GM12878 (cell line): ENCODE measurements around the gene DPYSL4. TPM values are rescaled to one million over a fixed set of nuclear protein-coding genes. Genes with fewer than 3 reads are reported as not detected.

Experiments used
- ATAC-seq: fragments of 200-7000 bp; cut with Tn5 transposase; 3 replicates; pipeline ENCODE4 v1.9.1; 2020; ENCODE audit warnings: mild to moderate bottlenecking, moderate library complexity
- BruUV-seq: library from RNA; stranded (reverse); fragments of 400-500 nt; replicated peaks from 2 replicates; lab custom pipeline; 2021; lab: Mats Ljungman, UMichigan
- CTCF ChIA-PET: fragments of 300-600 bp; sonication (Branson Sonifier 250); formaldehyde crosslinking; extraction: SDS; loops from one replicate; lab custom pipeline; 2021; ENCODE audit warnings: inconsistent platforms; lab: Yijun Ruan, JAX
- POLR2A ChIA-PET: fragments of 350-600 bp; formaldehyde crosslinking; extraction: SDS; loops from one replicate; lab custom pipeline; 2021; ENCODE audit warnings: inconsistent platforms; lab: Charles Lee
- RAD21 ChIA-PET: fragments of 300-600 bp; sonication (Branson Sonifier 250); formaldehyde crosslinking; loops from one replicate; lab custom pipeline; 2023; ENCODE audit warnings: antibody characterized with exemption; ENCODE audit not compliant: unreplicated experiment; lab: Charles Lee
- SMC1A ChIA-PET: fragments of 300-600 bp; sonication (Branson Sonifier 250); formaldehyde crosslinking; loops from one replicate; lab custom pipeline; 2023; ENCODE audit not compliant: unreplicated experiment, uncharacterized antibody; lab: Charles Lee
- DNase-seq: peaks from one replicate; pipeline ENCODE4 v3.0.0-alpha.2; 2011; ENCODE audit warnings: low read depth, low spot score
- FAIRE-seq: peaks from 3 replicates; lab custom pipeline; 2011; peaks lifted over from hg19 to GRCh38; lab: Jason Lieb, UNC
- H2AFZ ChIP-seq: 2 replicates; pipeline ENCODE4 v1.6.0; 2011; ENCODE audit warnings: low read depth, low read length, control low read depth; ENCODE audit not compliant: control insufficient read depth
- H3K27ac ChIP-seq: 2 replicates; pipeline ENCODE4 v1.5.1; 2011; ENCODE audit warnings: control low read depth; ENCODE audit not compliant: control insufficient read depth, insufficient read depth
- H3K27me3 ChIP-seq, 2 experiments: replicated peaks in 1 of 2; 2 replicates each; pipeline versions ENCODE4 v1.6.0 to v1.6.1; 2011; ENCODE audit warnings: low read length in 1 of 2; ENCODE audit not compliant: control insufficient read depth in 2 of 2, insufficient read depth in 2 of 2
- H3K36me3 ChIP-seq, 2 experiments: 2 replicates each; pipeline ENCODE4 v1.5.1; 2011; ENCODE audit warnings: low read length in 1 of 2; ENCODE audit not compliant: control insufficient read depth in 2 of 2, insufficient read depth in 2 of 2
- H3K4me1 ChIP-seq: 2 replicates; pipeline ENCODE4 v1.6.1; 2011; ENCODE audit warnings: mild to moderate bottlenecking, low read length, moderate library complexity, mixed read lengths; ENCODE audit not compliant: control insufficient read depth, insufficient read depth
- H3K4me2 ChIP-seq: 2 replicates; pipeline ENCODE4 v1.6.0; 2011; ENCODE audit warnings: control low read depth; ENCODE audit not compliant: control insufficient read depth, insufficient read depth
- H3K4me3 ChIP-seq: fragments of 200-600 bp; sonication (generic); 2 replicates; pipeline ENCODE4 v1.5.1; 2016
- H3K79me2 ChIP-seq: 2 replicates; pipeline ENCODE4 v1.6.0; 2011; ENCODE audit warnings: low read length; ENCODE audit not compliant: control insufficient read depth, insufficient read depth
- H3K9ac ChIP-seq: 2 replicates; pipeline ENCODE4 v1.8.0; 2011; ENCODE audit warnings: low read length, control low read depth, mixed read lengths; ENCODE audit not compliant: control insufficient read depth, insufficient read depth
- H3K9me3 ChIP-seq: replicated peaks from 3 replicates; pipeline ENCODE4 v1.5.1; 2011; ENCODE audit warnings: mild to moderate bottlenecking, low read length; ENCODE audit not compliant: control insufficient read depth, insufficient read depth
- H4K20me1 ChIP-seq: 2 replicates; pipeline ENCODE4 v1.6.0; 2011; ENCODE audit not compliant: control insufficient read depth, insufficient read depth
- ATF7 ChIP-seq: fragments of 450-650 bp; IDR thresholded peaks from 2 replicates; pipeline ENCODE4 v1.6.1; 2016; ENCODE audit warnings: low read depth, mild to moderate bottlenecking
- HDAC6 ChIP-seq: fragments of 200-600 bp; sonication (generic); IDR thresholded peaks from one replicate; pipeline ENCODE4 v1.8.0; 2017; ENCODE audit warnings: antibody characterized with exemption; ENCODE audit not compliant: unreplicated experiment
- NFYB ChIP-seq: IDR thresholded peaks from 2 replicates; pipeline ENCODE4 v1.6.1; 2011; ENCODE audit warnings: low read depth, mild to moderate bottlenecking, low read length, improper control_type of control experiment, moderate library complexity; ENCODE audit not compliant: insufficient read depth
- RCOR1 ChIP-seq: conservative IDR thresholded peaks from 2 replicates; pipeline ENCODE4 v1.6.1; 2012; ENCODE audit warnings: low read depth, low read length, improper control_type of control experiment
- SRF ChIP-seq, 2 experiments: IDR thresholded peaks; 2 replicates each; pipeline ENCODE4 v1.6.1; 2011; ENCODE audit warnings: low read depth in 2 of 2, low read length in 2 of 2, mild to moderate bottlenecking in 1 of 2, moderate library complexity in 1 of 2
- STAT1 ChIP-seq: fragments of 450-650 bp; conservative IDR thresholded peaks from 2 replicates; pipeline ENCODE4 v1.6.1; 2014; ENCODE audit warnings: antibody characterized with exemption, mild to moderate bottlenecking
- TCF12 ChIP-seq: IDR thresholded peaks from 2 replicates; pipeline ENCODE4 v1.6.1; 2011; ENCODE audit warnings: low read depth, mild to moderate bottlenecking, low read length
- ZNF217 ChIP-seq: fragments of 450-650 bp; IDR thresholded peaks from 2 replicates; pipeline ENCODE4 v1.6.1; 2017; ENCODE audit warnings: antibody characterized with exemption, mild to moderate bottlenecking
- ZZZ3 ChIP-seq: IDR thresholded peaks from 2 replicates; pipeline ENCODE4 v1.6.1; 2011; ENCODE audit warnings: low read depth; ENCODE audit not compliant: control insufficient read depth, insufficient read length
- WGBS: methylation state at CpG from one replicate; pipeline ENCODE4 v1.1.6; 2016; ENCODE audit warnings: low lambda C conversion rate; ENCODE audit not compliant: insufficient replicate concordance, insufficient coverage; ENCODE audit errors: missing lambda C conversion rate; 5-methylcytosine and 5-hydroxymethylcytosine counted together
- in situ Hi-C: fragments of 300-500 bp; cut with MboI; formaldehyde crosslinking; loops from 9 replicates; pipeline ENCODE4 v1.14.3; 2018; ENCODE audit warnings: mixed read lengths
- intact Hi-C: fragments of 100-400 bp; cut with micrococcal nuclease; formaldehyde crosslinking; loops from one replicate; pipeline ENCODE4 v1.14.2; 2022; ENCODE audit not compliant: unreplicated experiment
- polyA plus RNA-seq, 11 experiments: library from polyadenylated mRNA; depleted of rRNA in 4 of 11; unstranded in 6 of 11; stranded (reverse) in 5 of 11; fragments of >200 nt; fragmentation: Nextera tagmentation in 4 of 11; fragmentation: Illumina TruSeq in 1 of 11; extraction: Ambion mirVana in 4 of 11; extraction: Trizol in 1 of 11; gene quantifications; 1 replicate in 1 of 11; 2 replicates in 10 of 11; pipeline versions ENCODE4 v1.2.1 to v1.2.3, GENCODE V29; 2011 to 2016; ENCODE audit warnings: inconsistent platforms in 2 of 11, missing spikeins in 2 of 11, low read depth in 1 of 11
- total RNA-seq, 4 experiments: library from RNA; depleted of rRNA in 3 of 4; stranded (reverse); fragments of >200 nt in 3 of 4; fragmentation: Illumina TruSeq in 1 of 4; extraction: Trizol in 1 of 4; gene quantifications; 2 replicates each; pipeline versions ENCODE4 v1.2.1 to v1.2.3, GENCODE V29; 2013 to 2021
- TF ChIP-seq, protein P1 (sequence below): IDR thresholded peaks from 2 replicates; pipeline ENCODE4 v1.6.1; 2012; ENCODE audit warnings: low read depth, low read length, improper control_type of control experiment

The DPYSL4 gene
- total and polyA plus RNA-seq, 10 of the 15 experiments (the other 5 are each of a cell fraction or from before 2014, with no cell fraction given): 0.10 to 0.21 TPM; not detected in 8

GRCh38 chr10:132143162-132143561 is 43.6 kb upstream of the DPYSL4 start:
- no peak for FAIRE-seq
- RAD21 ChIA-PET: no interaction called here
- Histone ChIP-seq H3K79me2 (no peaks in the 10 kb centered on the region), H3K9me3 (no peaks in the 10 kb centered on the region), H2AFZ (no peak overlapping the region), H3K27me3 (no peaks in the 10 kb centered on the region), H4K20me1 (no peaks in the 10 kb centered on the region), H3K4me2 (no peak overlapping the region), H3K9ac (no peak overlapping the region), H3K27ac (no peak overlapping the region), H3K36me3 (no peaks in the 10 kb centered on the region), H3K4me3 (no peak overlapping the region), H3K4me1 (no peaks in the 10 kb centered on the region)
- no peak for ATAC-seq
- DNase-seq: no peak
- SMC1A ChIA-PET: no interaction called here
- WGBS: 45% methylated on average over 12 of the region's 12 CpGs
- CTCF ChIA-PET: interaction anchor here (1.3 to 1.7 kb wide), 3 partner anchors 11 to 258 kb away, joined by 3 to 7 read pairs (median 5); no protein-coding TSS in a partner anchor
- POLR2A ChIA-PET: no interaction called here
- TF ChIP-seq ZNF217 (no peak), ATF7 (no peak), NFYB (no peak), ZZZ3 (no peak), STAT1 (no peak), HDAC6 (no peak), SRF (IDR thresholded peaks at IDR 0.05; ENCODE audit: low read depth in 2 of 2, low read length in 2 of 2) (no peak), TCF12 (no peak), RCOR1 (no peak)
- TF ChIP-seq, protein P1, sequence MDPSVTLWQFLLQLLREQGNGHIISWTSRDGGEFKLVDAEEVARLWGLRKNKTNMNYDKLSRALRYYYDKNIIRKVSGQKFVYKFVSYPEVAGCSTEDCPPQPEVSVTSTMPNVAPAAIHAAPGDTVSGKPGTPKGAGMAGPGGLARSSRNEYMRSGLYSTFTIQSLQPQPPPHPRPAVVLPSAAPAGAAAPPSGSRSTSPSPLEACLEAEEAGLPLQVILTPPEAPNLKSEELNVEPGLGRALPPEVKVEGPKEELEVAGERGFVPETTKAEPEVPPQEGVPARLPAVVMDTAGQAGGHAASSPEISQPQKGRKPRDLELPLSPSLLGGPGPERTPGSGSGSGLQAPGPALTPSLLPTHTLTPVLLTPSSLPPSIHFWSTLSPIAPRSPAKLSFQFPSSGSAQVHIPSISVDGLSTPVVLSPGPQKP: no peak
- no TSS peak for BruUV-seq
- in situ Hi-C loops: no loop called here
- intact Hi-C loops: no loop called here
